ENCODE measurements around the gene RBM25.
"Not testable (repeated sequence)": the region's sequence is repeated elsewhere in the genome, so short reads cannot be mapped to it uniquely, and the experiment has no call there.

The RBM25 gene

GRCh38 chr14:73058224-73058921, at the start of gene RBM25:
Gene RBM25 (plus strand): TSS chr14:73058534. CDS start chr14:73071642, 13,108 bp downstream.
- DNase-seq (ENCODE audit: low read depth), result peak; percentile 92

DNA sequence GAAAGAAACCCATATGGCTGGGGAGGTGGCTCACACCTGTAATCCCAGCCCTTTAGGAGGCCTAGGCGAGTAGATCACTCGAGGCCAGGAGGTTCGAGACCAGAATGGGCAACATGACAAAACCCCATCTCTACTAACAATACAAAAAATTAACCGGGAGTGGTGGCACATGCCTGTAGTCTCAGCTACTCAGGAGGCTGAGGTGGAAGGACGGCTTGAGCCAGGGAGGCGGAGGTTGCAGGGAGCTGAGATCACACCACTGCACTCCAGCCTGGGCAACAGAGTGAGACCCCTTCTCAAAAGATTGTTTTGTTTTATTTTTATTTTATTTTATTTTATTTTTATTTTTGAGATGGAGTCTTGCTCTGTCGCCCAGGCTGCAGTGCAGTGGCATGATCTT, 47.1 kb upstream of the RBM25 start:
- DNase-seq (ENCODE audit: low read depth), result not testable (repeated sequence)

DNA sequence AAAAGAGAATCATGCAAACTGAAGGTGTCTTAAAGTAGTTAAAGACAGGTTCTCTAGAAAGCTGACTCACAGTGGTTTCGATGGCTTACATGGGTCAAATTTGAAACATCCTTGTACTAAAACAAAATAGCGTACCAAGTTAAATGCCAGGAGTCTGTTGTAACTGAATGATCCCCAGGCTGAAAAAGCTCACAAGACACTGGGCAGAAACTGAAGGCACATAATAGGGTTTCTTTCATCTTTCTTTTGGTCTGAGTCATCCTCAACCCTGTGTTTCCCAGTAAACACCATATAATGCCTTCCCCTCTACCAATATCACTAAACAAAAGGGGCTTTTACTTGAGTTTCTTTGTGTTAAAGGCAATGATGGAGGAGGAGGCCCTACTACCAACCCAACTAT, 44.2 kb upstream of the RBM25 start:
- DNase-seq (ENCODE audit: low read depth), result no peak

DNA sequence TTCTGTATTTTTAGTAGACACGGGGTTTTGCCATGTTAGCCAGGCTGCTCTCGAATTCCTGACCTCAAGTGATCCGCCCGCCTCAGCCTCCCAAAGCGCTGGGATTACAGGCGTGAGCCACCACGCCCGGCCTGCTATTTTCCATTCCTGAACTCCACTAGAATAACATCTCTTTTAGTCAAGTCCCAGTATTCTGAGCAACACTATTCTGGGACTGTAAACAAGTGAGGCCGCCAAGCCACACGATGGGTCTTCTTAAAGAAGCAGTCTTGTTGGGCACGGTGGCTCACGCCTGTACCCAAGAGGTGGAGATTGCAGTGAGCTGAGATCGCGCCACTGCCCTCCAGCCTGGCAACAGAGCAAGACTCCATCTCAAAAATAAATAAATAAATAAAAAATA, 42.8 kb upstream of the RBM25 start:
- not testable (repeated sequence) for DNase-seq (ENCODE audit: low read depth)

DNA sequence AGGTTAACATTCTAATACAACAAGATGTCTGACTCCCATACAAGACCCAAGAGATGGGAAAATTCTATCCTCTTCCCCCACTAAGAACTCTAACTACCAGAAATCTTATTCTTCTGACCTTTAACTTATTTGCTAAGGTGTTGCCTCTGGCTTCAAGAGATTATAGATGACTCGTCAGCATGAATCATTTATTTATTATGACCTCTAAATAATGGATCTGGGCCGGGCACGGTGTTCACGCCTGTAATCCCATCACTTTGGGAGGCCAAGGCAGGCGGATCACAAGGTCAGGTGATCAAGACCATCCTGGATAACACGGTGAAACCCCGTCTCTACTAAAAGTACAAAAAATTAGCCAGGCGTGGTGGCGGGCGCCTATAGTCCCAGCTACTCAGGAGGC, 42.3 kb upstream of the RBM25 start:
- not testable (repeated sequence) for DNase-seq (ENCODE audit: low read depth)

DNA sequence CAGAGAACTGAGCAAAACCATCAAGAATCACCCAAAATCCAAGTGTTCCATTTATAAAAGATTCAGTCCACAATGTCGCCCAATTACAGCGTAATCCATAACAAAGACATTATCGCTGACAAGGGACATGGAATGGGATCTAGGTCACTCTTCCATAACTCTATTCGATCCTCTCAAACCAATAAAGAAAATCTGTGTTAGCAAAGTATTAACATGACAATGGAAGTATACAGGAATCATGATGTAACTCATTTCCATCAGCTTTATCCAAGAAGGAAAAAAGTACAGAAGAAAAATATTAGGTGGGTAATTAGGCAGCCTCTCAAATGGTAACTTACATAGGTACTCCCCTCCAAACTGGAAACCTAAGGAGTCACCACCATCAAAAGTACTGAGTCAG, 36.3 kb upstream of the RBM25 start:
- DNase-seq (ENCODE audit: low read depth), result no peak

- DNase-seq (ENCODE audit: low read depth), result no peak
Observed at GRCh38 chr14:73025544-73025943, 32.8 kb upstream of the RBM25 start.

DNA sequence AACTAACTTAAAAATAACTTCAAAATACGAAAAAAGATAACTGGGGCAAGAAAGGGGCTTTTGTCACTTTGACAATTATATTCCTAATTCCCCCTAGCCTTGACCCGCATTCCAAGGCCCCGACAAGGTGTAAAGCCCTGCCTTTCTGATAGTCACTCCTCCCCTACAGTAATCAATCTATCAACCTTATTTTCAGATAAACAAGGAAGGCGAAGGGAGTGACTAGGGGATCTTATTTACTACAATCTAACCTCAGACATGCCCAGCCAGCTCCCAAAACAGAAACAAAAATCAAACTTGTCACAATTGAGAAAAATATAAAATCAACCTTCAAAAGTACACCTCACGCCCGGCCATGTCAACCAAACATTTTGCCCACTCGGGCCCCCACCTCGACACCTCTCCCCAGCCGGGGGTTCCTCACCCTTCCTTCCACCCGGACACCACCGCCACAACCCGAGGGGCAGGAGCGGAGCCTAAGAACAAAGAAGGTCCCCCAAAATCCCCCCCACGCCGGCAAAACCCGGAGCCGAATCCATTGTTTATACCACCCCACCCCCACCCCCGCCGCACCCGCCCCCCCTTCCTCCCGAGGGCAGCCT, 32.0 kb upstream of the RBM25 start:
- no peak for DNase-seq (ENCODE audit: low read depth)

DNA sequence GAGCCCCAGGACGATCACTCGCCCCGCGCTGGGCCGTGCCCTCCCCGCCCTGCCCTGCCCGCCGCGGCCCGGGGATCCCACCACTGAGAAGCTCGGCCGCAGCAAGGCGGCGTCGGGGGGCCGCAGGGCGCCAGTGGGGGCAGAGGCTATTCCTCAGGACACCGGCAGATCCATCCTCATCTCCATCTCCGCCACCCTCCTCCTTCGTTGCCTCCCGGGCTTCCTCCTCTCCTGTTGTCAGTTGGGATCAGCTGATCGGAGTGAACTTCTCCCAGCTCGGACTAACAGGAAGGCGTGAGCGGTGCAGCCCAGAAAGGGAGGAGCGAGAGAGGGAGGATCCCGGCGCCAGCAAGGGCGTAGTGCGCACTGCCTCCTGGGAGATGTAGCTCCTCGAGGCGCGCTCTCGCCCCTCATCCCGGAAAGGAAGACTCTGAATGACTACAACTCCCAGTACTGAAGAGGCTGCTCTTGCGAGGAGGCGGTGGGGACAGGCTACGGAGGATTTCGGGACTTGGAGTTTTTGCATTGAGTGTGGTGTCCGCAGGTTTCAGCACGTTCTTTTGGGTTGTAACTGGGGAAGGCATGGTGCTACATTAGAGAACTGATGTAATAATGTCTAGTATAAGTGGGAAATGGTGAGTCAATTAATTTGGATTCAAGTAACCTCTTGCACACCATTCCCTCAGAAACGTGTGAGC, 31.3 kb upstream of the RBM25 start, which contains the start of gene ZFYVE1:
Gene ZFYVE1, minus strand, starts transcription at position 262 of the 698 bp plus-strand sequence. CDS start 2,598 bp downstream, outside the sequence.
- peak; percentile 86 for DNase-seq (ENCODE audit: low read depth)

- no peak for DNase-seq (ENCODE audit: low read depth)
Observed at GRCh38 chr14:73027546-73027945, 30.8 kb upstream of the RBM25 start.

DNA sequence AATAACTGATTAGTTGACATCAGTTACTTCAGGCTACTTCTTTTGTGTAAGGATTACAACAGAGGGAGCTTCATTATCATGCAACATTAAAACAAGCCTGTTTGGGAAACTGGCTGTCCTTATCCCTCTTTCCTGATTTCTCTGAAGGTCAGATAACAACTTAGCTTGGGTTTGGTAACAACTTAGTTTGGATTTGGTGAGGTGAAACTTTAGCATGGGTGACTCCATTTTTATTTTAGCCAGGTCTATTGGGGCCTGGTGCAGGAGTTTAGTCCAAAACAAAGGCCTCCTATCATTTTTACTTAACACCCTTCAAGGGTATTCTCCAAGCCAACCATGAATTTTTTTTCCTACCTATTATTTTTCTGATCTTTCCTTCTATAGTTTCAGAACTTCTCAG, 30.4 kb upstream of the RBM25 start:
- DNase-seq (ENCODE audit: low read depth), result no peak

GRCh38 chr14:73036706-73037450, 21.5 kb upstream of the RBM25 start:
- DNase-seq (ENCODE audit: low read depth), result not testable (repeated sequence)

- DNase-seq (ENCODE audit: low read depth), result no peak
Observed at GRCh38 chr14:73047808-73048207, 10.5 kb upstream of the RBM25 start.

DNA sequence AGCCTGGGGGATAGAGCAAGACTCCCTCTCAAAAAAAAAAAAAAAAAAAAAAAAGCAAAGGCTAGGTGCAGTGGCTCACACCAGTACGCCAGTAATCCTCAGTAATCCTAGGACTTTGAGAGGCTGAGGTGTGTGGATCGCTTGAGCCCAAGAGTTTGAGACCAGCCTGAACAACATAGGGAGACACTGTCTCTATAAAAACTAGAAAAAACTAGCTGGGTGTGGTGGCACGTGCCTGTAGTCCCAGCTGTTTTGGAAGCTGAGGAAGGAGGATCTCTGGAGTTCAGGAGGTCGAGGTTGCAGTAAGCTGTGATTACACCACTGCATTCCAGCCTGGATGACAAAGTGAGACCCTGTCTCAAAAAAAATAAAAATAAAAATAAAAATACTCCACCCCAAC, 8.9 kb upstream of the RBM25 start:
- DNase-seq (ENCODE audit: low read depth), result no peak

DNA sequence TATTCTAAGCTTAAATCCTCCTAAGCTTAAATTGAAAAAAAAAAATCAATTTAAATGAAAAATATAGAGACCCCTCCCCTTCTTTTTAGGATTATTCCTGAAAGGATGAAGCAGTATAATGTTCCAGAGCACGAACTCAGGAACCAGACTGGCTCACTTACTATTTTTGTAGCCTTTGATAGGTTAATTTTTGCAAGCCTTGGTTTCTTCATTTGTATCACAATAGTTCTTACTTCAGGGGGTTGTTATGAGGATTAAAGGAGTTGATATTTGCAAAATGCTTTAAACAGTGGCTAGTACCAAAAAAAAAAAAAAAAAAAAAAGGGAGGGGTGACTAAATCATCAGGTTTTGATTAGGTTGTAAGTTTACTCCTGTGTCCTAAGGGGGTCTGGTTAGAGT, 3.1 kb upstream of the RBM25 start:
- no peak for DNase-seq (ENCODE audit: low read depth)

DNA sequence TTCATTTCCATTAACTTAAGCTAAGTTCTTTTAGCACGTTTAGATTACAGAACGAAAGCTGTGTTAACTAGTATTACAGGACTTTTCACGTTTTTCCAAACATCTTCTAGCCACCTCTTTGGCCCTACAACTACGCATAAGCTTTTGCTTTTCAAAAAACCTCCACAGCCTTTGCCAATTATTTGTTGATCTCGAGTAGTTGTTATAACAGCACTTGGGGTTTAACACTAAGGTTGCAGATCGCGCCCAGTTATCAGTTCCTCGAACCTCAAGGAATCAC, 450 bp upstream of the RBM25 start:
- DNase-seq (ENCODE audit: low read depth), result no peak

DNA sequence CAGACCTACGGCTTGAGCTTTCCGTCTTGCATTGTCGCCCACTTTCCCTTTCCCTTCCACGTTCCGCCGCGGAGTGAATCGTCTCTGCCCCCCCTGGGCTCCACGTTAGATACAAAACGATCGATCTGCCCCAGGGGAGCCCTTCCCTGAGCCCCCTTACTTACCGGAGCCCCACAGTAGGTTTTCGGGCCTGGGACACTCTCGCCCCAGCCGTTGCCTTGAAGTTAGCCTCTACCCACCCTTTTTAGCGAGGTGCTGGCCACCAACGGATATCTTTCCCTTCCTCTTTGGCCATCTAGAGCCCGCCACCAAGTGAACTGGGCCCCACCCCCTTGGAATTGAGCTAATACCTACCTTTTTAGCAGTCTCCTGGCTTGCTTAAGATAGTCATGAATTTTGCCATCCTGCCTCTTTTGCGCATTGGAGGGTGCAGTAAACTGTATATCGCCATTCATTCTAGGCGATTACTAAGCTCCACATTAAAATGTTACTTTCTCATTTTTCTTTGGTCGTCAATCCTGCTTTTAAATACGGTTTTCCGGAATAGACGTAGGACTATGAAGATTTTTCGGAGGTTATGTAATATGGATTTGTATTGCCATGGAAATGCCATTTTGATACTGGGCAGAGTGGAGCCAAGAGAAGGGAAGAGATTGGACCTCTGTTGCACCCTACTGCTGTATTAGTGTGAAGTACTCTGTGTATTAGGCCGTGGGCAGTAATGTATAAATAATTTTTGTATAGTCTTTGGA, 764 bp downstream of the RBM25 start:
- DNase-seq (ENCODE audit: low read depth), result no peak

DNA sequence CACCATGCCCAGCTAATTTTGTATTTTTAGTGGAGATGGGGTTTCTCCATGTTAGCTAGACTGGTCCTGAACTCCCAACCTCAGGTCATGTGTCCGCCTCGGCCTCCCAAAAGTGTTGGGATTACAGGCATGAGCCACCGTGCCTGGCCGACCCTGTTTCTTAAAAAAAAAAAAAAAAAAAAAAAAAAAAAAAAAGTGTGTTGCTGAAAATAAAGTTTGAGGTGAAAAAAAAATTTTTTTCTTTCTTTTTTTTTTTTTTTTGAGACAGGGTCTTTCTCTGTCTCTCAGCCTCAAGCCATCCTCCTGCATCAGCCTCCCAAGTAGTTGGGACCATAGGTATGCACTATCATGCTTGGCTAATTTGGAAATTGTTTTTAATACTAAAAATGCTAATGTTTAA, 11.3 kb downstream of the RBM25 start:
- no peak for DNase-seq (ENCODE audit: low read depth)

DNA sequence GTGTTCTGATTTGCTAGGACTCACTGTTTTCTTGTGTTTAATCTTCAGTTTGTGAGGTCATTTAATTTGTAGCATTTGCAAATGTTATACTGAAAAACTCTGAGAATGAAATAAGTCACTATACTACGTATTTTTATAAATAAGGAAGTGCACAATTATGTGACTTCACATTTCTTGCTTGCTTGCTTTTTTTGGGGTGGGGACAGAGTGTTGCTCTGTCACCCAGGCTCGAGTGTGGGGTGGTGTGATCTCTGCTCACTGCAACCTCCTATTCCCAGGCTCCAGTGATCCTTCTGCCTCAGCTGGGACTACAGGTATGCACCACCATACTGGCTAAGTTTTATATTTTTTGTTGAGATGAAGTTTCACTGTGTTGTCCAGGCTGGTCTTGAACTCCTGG, 32.7 kb downstream of the RBM25 start:
- no peak for DNase-seq (ENCODE audit: low read depth)

DNA sequence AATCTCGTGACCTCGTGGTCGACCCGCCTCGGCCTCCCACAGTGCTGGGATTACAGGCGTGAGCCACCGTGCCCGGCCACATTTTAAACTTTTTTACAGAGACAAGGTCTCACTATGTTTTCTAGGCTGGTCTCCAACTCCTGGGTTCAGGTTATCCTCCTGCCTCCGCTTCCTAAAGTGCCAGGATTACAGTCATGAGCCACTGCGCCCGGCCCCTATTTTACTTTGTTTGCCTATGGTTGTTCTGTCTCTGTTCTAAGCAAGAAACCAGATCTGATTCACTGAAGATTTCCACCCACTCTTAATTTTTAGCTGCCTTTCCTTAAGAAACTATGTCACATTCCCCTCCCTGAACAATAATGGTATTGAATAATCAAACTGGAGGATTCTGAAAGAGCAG, 39.1 kb downstream of the RBM25 start:
- no peak for DNase-seq (ENCODE audit: low read depth)

GRCh38 chr14:73100334-73100733, 42.0 kb downstream of the RBM25 start:
- DNase-seq (ENCODE audit: low read depth), result no peak
